GM23338 (cell line): ENCODE data around the gene DYRK3.

ENCODE experiments used
- CREB1 ChIP-seq: fragments of 250-450 bp; sonication (Bioruptor Pico); IDR thresholded peaks from 2 replicates; pipeline ENCODE4 v1.5.0; 2020; ENCODE audit warnings: low read depth, mild to moderate bottlenecking, moderate library complexity
- ETS1 ChIP-seq: IDR thresholded peaks from 2 replicates; pipeline ENCODE4 v1.6.1; 2016; ENCODE audit warnings: antibody characterized with exemption
- EZH2 ChIP-seq: fragments of 200-600 bp; sonication (generic); IDR thresholded peaks from one replicate; pipeline ENCODE4 v1.8.0; 2017; ENCODE audit warnings: antibody characterized with exemption, mild to moderate bottlenecking, low read depth; ENCODE audit not compliant: unreplicated experiment
- EZH2phosphoT487 ChIP-seq: fragments of 200-600 bp; sonication (generic); IDR thresholded peaks from one replicate; pipeline ENCODE4 v1.8.1; 2018; ENCODE audit warnings: antibody characterized with exemption; ENCODE audit not compliant: unreplicated experiment
- JUNB ChIP-seq: IDR thresholded peaks from one replicate; pipeline ENCODE4 v1.6.1; 2016; ENCODE audit warnings: antibody characterized with exemption; ENCODE audit not compliant: unreplicated experiment
- NANOG ChIP-seq: IDR thresholded peaks from 2 replicates; pipeline ENCODE4 v1.6.1; 2016; ENCODE audit warnings: antibody characterized with exemption, borderline replicate concordance
- POLR2AphosphoS5 ChIP-seq: IDR thresholded peaks from 2 replicates; pipeline ENCODE4 v1.6.1; 2016; ENCODE audit warnings: antibody characterized with exemption, low read depth
- REST ChIP-seq: IDR thresholded peaks from one replicate; pipeline ENCODE4 v1.6.1; 2018; ENCODE audit warnings: antibody characterized with exemption; ENCODE audit not compliant: unreplicated experiment
- ZNF114 ChIP-seq: fragments of 250-450 bp; sonication (Bioruptor Pico); IDR thresholded peaks from 2 replicates; pipeline ENCODE4 v1.5.0; 2020; ENCODE audit warnings: mild to moderate bottlenecking, moderate library complexity
- TF ChIP-seq, protein P1 (sequence below), 2 experiments: fragments of 200-600 bp in 1 of 2; sonication (generic) in 1 of 2; conservative IDR thresholded peaks; 2 replicates each; pipeline versions ENCODE4 v1.5.1 to v1.6.1; 2016 to 2017; ENCODE audit warnings: antibody characterized with exemption in 2 of 2, low read depth in 2 of 2, mild to moderate bottlenecking in 2 of 2, moderate library complexity in 1 of 2

GRCh38 chr1:206604861-206605260 is 30.5 kb upstream of the DYRK3 start:
- TF ChIP-seq, protein P1, sequence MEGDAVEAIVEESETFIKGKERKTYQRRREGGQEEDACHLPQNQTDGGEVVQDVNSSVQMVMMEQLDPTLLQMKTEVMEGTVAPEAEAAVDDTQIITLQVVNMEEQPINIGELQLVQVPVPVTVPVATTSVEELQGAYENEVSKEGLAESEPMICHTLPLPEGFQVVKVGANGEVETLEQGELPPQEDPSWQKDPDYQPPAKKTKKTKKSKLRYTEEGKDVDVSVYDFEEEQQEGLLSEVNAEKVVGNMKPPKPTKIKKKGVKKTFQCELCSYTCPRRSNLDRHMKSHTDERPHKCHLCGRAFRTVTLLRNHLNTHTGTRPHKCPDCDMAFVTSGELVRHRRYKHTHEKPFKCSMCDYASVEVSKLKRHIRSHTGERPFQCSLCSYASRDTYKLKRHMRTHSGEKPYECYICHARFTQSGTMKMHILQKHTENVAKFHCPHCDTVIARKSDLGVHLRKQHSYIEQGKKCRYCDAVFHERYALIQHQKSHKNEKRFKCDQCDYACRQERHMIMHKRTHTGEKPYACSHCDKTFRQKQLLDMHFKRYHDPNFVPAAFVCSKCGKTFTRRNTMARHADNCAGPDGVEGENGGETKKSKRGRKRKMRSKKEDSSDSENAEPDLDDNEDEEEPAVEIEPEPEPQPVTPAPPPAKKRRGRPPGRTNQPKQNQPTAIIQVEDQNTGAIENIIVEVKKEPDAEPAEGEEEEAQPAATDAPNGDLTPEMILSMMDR (conservative IDR thresholded peaks at IDR 0.05; ENCODE audit: low read depth in 2 of 2): no peak
- TF ChIP-seq EZH2 (no peak), REST (no peak), POLR2AphosphoS5 (no peak), CREB1 (CRISPR knock-in tag) (no peak), EZH2phosphoT487 (no peak), ETS1 (no peak), JUNB (no peak), NANOG (no peak), ZNF114 (CRISPR knock-in tag) (no peak)
